ENCODE results near the gene PARD3B.

PARD3B gene

DNA sequence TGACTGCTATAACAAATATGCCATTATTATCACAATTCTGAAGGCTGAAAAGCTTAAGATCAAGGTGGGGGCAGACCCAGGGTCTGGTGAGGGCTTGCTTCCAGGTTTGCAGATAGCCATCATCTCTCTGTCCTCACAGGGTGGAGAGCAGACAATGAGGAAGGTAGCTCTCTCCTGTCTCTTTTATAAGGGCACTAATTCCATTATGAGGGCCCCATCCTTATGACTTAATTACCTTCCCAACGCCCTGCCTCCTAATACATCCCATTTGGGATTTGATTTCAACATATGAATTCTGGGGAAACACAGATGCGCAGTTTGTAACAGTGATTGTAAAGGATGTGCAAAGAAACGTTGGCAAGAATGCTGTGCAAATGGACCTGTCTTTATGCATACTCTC, 44.8 kb downstream of the PARD3B start:
- no peak for DNase-seq

DNA sequence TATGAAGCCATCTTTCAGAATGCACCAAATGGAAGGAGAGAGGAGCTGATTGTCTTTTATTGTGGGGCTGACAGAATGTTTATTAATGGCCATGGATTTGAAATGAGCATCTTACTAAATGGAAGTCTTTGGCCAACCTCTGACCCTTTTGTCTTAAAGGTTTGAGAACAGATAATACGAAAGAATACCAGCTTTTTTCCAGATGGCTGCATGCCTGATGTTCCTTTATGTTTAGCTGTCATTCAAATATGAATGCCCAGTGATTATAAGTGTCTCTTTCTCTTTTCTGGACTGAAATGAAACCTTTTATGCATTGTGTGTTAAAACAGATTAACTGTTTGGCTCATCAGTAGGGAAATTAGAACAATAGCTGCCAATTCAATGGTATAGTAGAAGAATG, 46.0 kb downstream of the PARD3B start:
- no peak for DNase-seq

DNA sequence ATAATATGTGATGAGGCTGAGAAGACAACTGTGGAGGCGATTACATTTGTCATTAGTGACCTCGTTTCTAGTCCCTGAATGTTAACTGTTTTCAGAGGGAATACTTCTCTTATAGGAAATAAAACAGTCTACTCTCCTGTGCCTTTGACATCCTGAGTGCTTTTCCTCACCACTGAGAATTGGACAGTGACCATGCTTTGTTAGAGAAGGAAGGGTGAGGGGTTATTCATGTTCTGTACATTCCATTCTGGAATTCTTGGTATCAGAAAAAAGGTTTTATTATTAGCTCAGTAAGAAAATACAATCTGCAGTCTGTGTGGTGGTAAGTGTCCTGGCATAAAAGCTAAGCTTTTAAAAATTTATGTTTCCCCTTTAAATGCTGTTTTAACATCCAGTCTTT, 58.8 kb downstream of the PARD3B start:
- no peak for DNase-seq

DNA sequence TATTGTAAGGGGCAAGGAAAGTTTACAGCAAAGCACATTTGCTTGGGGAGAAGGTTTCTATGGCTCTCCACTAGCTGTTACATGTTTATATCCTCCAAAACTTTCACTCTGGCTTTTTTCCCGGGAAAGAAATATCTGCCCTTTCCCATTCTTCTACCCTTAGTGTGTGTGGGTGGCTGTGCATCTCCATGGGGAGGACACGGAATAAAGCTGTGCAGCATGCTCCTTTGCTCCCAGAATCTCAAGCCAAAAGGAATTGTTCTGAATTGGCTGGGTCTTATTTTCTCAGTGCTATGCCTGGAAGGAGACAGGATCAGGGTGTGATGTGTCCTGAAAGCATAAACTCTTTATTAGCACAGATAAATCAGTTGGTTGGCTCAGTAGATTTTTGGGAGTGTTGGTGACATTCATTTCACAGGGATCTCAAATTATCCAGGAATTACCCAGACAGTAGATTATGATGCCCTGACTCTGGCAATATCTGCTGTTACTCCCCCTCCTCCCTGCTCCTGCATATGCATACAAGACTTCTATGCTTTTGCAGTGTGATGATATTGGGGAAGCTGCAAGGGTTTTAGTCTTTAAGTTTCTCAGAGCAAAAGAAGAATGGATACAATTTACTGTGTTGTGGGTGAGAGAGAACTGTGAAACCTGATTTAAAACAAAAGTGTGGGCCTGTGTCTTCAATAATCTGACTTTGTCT, 63.1 kb downstream of the PARD3B start:
- no peak for DNase-seq

DNA sequence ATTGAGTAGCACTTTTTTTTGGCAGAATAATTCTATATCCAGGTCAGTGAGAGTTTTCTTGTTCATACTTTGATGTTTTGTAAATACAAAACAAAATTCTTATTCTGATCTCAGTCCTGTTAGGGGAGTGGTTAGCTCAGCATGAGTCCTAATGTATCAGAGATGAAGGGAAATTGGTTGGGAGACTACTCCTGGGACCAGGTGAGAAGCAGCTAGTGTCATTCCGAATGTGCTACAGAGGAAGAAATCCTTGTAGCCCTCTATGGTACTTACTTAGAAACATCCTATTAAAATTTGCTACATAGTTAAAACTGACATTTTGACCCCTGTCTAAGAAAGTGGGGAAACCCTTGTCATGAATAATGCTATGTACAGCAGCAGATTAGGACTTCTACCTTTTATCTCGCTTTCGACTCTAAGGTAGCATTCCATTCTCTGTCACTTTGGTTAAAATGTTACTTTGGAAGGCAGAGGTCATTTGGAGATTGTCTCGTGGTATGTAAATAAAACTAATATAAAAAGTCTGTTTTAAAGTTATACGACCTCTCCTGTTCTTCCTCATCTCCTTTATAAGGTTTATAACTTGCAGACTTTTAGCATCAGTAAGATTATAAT, 65.8 kb downstream of the PARD3B start:
- no peak for DNase-seq

DNA sequence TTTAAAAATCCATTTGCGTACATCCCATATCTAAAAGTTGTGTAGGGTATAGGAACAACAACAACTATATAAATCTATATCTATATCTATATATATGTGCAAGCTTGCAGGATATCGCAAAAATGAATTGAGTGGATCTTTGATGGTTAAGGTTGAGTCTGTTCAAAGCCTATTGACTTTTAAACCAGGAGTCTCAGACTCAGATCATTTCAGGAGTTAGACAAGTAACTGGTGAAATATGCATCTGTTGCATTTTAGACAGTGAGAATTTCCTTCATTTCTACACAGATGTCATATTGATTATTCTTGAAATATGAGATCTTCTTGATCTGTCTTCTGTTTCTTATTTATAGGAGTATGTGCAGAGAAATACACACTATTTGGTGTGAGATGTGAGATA, 66.5 kb downstream of the PARD3B start:
- DNase-seq, result no peak

DNA sequence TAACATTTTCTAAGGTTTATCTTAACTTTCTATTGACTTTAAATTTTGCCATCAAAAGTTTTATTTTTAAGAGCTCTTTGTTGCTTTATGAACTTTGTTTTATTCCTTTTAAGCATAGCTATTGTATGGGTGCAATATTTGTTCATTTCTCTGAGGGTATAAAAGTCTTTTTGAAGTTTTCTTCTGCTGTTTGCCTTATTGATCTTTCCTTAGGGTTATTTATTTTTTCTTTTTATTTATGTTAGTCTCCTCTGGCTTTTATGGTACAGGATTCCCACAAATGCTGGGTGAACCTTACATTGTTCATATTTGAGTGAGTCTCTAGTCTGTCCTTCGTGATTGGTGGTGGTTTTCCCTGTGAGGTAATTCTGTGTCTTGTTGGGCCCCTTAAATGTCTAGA, 68.4 kb downstream of the PARD3B start:
- no peak for DNase-seq

DNA sequence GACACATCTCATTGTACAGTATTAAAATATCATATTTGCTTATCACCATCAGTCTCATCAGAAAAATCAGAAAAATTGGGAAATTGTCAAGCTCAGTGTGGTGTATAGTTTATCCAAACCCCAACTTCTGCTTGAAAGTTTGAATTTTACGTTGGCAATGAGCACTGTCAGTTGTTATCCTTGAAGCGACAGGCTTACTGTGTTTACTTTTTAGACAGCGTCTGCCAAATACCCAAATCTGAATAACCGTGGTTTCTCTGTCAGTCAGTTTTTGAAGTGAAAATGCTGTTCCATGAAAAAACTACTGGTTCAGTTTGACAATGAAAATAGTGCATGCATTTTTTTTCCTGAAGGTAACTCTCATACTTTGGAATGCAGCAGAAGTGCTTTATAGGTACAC, 70.2 kb downstream of the PARD3B start:
- no peak for DNase-seq

DNA sequence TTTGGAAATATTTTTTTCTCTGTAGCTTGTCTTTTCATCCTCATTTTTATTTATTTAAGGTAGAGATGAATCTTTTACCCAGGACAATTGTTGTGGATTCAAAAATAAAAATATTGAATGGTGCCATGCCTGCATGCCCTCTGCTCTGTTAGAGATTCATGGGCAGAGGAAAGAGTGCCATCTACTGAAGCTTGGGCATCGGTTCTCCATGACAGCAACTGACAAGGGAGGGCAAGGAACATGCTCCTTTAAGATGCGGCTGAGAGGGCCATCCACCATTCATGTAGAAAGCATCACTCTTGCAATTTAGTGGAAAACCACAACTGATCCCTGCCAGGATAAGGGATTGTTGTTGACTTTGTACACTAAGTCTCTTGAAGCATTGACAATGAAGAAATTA, 79.9 kb downstream of the PARD3B start:
- DNase-seq, result no peak

DNA sequence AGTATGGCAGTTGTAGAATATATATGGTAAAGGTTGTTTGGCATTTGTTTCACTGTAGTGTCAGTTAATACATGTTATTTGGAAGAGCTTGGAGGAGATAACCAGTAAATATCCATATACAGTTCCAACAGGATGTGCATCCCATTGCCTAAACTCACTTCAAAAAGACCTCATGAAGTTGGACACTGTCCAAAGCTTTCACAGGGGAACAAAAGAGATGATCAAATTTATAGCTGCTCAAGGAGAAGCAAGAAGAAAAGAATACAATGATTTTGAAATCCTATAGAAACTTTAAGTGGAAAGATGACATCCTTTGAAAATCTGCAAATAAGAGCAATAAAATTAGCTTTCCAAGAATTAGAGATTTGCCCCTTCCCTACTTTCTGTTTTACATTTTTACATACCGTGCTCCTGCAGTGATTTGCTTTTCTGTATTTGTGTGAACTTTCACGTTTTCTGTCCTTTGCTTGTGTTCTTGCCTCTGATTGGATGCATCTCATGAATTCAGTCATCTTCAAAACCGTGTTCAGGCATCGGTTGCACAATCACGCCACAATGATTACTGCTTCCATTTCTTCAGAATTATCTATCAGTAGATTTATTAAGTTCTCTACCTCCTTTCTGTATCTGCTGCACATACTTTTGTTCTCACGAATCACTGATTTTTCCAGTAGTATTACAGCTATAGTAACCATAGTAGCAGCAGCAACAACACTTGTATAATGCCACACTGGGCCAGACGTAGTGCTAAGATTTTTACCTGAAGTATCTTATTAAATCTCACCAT, 83.8 kb downstream of the PARD3B start:
- no peak for DNase-seq

DNA sequence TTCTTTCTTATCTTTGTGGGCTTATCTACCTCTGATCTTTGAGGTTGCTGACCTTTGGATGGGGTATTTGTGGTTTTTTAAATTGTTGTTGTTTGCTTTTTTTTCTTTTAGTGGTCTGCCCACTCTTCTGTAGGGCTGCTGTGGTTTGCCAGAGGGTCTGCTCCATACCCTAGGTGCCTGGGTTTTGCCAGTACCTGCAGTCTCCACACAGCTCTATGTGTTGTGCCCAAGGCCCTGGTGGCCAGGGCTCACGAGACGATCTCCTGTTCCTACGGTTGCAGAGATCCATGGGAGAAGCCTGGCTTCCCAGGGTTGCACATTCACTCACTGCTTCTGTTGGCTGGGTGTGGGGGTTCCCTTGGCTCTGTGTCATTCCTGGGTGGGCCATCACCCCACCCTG, 87.1 kb downstream of the PARD3B start:
- DNase-seq, result no peak

DNA sequence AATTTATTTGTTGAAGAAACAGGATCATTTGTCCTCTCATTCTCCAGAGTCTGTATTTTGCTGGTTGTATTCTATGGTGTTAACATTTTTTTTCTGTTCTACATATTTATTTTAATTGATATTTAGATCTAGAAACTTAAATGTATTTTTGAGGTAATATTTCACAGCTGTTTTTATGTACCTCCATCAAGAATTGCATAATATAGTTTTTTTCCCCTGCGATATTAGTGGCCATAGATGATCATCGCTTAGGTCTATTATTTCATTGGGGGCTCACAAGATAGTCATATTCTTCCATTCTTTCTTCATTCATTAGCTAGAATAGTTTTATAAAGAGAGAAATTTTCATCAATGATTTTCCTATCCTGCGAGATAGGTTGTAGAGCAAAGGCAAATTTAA, 89.3 kb downstream of the PARD3B start:
- DNase-seq, result no peak

DNA sequence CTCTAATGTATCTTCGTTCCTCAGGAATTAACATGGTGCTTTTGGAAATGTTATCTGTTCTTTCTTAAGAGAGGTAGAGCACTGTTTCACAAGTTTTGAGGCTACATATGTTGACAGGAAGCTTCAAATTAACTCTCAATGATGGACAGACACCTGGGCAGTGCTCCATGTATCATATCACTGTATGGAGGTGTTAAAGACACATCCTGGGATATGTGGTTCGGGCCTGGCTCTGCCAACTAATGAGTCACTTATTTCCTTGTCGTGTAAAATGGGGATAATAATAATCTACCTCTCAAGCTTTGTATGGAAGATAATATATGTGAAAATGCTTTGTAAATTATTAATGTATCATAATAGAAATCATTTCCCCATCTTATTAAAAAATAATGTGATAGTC, 90.2 kb downstream of the PARD3B start:
- DNase-seq, result no peak

DNA sequence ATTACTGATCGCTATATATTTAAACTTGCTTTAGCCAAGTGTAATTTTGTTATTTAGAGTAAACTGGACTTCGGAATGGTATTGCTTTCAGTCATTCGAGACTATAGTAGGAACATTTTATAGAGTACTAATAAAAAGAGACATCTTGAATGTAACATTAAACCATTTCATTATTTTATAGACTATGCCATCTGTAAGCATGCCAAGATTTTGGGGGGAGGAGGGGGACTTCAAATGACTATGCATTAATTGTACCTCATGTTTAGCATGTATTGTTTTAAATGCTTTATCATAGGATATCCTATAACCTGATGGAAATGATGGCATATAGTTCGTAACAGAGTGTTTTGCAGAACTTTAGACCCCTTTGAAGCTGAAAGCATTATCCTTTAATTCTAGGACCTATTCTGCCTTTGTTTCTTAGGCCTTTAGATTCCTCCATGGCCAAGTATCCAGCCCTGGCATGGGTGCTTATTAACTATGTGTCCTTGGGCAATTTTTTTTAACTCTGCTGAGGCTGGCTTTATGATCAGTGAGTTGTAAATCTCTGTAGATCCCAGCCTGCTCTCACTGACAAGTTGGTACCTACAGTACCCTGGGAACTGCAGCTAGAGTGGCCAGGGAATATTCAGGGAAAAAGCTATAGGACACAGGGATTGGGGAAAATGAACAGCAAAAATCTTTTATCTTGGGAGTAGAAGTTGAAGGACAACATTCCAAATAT, 93.4 kb downstream of the PARD3B start:
- DNase-seq, result no peak

DNA sequence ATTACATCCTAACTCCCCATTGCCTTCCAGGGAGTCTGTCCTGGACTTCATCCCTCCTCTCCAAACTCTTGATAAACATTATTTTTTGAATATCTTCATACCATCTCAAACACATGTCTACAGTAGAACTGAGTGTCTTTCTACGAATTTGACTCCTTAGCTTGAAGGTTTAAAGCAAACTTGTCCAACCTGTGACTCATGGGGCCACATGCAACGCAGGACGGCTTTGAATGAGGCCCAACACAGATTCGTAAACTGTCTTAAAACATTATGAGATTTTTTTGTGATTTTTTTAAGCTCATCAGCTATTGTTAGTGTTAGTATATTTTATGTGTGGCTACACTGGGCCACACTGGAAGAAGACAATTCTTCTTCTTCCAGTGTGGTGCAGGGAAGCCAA, 98.1 kb downstream of the PARD3B start:
- DNase-seq, result no peak

DNA sequence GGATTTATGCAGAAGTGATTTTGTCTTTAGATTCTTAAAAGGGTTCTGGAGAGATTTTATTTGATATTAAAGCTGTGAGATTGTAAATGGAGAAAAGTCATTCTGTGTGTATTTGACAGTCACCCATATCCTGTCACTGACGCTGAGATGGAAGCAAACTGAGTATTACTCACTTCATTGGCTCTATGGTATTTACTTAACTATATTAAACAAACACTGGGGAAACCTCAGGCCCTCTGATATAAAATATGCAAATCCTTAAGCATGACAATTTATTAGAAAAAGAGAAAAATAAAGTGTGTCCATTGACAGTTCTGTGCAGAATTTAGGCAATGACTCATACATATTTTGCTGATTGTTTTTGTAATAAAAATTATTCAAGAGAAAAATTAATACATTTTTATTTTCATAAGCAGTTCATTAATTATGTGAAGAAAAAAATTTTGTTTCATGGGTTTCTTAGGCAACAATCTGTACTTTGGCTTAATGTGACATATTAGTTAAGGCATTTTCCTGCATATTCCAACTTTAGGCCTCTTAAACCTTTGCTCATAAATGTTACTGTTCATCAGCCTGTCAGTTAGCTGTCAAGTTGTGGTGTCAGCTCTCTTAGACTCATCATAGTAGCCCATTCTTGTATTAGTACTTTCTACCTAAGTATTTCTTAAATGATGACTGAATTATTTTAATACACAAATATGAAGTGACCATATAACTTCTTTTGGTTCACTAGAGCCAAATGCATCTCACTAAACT, 99.9 kb downstream of the PARD3B start:
- DNase-seq, result no peak

DNA sequence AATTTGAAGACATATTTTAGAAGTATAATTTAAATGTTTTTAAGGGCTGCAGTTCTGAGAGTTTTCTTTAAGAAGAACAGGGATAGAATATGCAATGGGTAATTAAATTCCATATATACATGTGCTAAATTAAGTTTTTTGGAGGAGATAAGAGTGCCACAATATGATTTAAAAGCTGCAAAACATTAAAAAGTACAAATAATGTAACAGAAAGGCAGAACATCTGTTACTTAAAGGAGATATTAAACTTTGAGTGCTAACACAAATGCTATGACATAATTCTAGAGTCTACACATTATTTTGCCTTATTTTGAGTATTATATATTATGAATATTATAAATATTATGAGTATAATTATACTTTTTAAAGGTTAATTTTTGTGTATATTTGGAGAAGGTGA, 102.4 kb downstream of the PARD3B start:
- DNase-seq, result no peak

DNA sequence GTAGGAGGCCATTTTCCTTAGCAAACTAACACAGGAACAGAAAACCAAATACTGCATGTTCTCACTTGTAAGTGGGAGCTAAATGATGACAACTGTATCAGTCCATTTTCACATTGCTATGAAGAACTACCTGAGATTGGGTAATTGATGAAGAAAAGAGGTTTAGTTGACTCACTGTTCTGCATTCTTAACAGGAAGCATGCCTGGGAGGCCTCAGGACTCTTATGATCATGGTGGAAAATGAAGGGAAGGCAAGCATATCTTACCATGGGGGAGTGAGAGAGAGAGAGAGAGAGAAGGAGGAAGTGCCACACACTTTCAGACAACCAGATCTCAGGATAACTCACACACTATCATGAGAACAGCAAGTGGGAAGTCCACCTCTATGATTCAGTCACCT, 105.3 kb downstream of the PARD3B start:
- no peak for DNase-seq

DNA sequence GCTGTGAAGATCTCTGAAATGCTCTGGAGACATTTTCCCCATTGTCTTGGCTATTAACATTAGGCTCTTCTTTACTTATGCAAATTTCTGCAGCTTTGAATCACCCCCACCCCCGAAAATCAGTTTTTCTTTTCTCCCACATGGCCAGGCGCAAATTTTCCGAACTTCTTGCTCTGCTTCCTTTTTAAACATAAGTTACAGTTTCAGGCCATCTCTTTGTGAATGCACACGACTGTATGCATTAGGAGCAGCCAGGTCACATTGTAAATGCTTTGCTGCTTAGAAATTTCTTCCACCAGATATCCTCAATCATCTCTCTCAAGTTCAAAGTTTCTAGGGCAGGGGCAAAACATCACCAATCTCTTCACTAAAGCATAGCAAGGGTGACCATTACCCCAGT, 106.8 kb downstream of the PARD3B start:
- DNase-seq, result no peak

DNA sequence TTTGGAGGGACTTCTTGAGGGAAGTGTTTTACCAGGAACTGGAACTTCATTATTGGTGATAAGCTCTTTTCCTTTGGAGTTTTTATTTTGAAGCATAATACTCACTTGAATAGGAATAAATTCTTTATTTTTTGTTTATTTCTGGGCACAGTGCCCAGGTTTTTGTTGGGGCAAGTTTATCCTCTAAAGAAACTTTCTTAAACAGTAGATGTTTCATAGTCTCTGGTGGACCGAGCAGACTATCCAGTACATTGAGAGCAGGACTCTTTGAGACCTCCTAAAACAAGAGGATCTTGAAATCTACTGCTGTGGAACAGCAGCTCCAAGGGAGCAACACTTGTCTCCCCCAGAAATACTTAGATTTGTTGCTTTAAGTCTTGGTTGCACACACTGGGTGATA, 109.4 kb downstream of the PARD3B start:
- DNase-seq, result no peak

DNA sequence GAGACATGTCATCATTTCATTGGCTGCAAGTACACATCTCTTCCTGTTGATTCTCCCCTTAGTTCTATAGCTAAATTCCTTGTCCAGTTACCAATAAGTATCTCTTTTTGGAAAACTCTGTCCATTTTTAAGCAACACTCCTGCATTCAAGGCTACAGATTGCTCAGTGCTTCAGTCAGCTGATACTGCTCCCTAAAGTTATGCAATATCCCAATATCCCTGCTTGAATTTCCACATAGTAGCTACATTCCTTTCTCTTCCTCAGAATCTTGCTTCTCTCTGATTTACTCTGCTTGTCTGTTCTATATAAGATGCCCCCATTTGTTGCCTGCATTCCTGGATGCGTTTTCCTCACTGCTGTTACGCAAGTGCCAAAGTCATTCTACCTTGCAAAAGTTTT, 109.8 kb downstream of the PARD3B start:
- DNase-seq, result no peak

DNA sequence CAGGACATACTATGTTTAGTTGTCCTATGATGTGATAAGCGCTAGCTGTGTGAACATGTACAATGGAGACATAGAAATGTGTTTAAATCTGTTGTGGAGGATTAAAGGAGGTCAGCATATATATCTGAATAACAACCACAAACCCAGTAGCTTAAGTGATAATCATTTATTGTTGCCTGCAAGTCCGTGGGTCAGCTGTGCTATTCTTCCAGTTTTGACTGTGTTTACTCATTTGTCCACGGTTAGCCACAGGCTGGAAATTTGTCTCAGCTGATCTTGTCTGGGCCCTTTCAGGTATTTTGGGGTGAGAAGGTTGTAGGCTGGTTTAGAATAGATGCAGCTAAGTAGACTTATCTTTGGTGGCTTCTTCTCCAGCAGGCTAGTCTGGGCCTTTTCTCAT, 110.4 kb downstream of the PARD3B start:
- DNase-seq, result no peak

DNA sequence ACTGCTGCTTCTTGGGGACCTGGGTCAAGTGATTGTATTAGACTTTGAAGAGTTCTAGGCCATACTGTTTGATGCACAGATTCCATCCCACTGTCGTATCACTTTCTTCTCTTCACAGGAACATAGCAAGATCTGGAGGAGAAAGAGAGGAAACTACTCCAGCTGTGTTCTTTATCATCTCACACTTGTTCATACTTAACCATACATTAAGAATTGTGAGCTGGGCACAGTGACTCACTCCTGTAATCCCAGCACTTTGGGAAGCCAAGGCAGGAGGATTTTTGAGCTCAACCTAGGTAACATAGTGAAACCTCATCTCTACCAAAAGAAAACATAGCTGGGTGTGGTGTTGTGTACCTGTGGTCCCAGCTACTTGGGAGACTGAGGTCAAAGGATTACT, 111.7 kb downstream of the PARD3B start:
- DNase-seq, result no peak

All from CD4-positive, alpha-beta T cell treated with Interferon gamma for 1 hour (primary cell).